ENCODE data around the gene IGSF8.

DNA sequence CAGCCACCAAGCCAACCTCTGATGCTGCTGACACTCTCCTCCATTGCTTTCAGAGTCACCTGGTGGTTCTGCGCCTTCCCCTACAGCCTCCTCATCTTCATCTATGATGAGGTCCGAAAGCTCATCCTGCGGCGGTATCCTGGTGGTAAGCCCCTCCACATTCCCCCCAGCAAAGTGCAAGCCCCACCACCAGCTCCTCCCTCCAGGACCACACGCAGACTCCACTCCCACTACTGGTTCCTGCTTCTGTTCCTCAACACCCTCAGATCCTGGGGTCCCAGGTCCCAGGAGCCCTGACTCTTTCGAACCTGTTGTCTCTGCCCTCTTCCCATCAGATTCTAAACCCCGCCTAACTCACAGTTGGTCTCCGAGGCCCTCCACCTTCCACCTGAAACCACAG lies 41.4 kb upstream of the IGSF8 start:
- TF ChIP-seq, protein P1, sequence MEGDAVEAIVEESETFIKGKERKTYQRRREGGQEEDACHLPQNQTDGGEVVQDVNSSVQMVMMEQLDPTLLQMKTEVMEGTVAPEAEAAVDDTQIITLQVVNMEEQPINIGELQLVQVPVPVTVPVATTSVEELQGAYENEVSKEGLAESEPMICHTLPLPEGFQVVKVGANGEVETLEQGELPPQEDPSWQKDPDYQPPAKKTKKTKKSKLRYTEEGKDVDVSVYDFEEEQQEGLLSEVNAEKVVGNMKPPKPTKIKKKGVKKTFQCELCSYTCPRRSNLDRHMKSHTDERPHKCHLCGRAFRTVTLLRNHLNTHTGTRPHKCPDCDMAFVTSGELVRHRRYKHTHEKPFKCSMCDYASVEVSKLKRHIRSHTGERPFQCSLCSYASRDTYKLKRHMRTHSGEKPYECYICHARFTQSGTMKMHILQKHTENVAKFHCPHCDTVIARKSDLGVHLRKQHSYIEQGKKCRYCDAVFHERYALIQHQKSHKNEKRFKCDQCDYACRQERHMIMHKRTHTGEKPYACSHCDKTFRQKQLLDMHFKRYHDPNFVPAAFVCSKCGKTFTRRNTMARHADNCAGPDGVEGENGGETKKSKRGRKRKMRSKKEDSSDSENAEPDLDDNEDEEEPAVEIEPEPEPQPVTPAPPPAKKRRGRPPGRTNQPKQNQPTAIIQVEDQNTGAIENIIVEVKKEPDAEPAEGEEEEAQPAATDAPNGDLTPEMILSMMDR (IDR thresholded peaks at IDR 0.05): no peak
- TF ChIP-seq POLR2A (IDR thresholded peaks at IDR 0.05): no peak
